Activated CD4-positive, alpha-beta T cell treated with anti-CD3 and anti-CD28 coated beads, Interleukin-2, amount 10 ng/mL, durations not matched to agents 24 days and 14 days (primary cell): ENCODE data around the gene CEACAM20. TPM values are rescaled to one million over a fixed set of nuclear protein-coding genes. Genes with fewer than 3 reads are reported as not detected.
"Not testable (repeated sequence)": the region's sequence is repeated elsewhere in the genome, so short reads cannot be mapped to it uniquely, and the experiment has no call there.

Source experiments
- DNase-seq: peaks from one replicate; pipeline ENCODE4 v3.0.0; 2022
- H3K27ac Mint-ChIP-seq: one replicate; pipeline ENCODE4 v1.8.0; 2022; ENCODE audit warnings: mild to moderate bottlenecking, mixed read lengths
- H3K27me3 Mint-ChIP-seq: one replicate; pipeline ENCODE4 v1.8.0; 2022; ENCODE audit warnings: mixed read lengths
- H3K36me3 Mint-ChIP-seq: one replicate; pipeline ENCODE4 v1.8.0; 2022; ENCODE audit warnings: low read depth, mild to moderate bottlenecking, mixed read lengths
- H3K4me1 Mint-ChIP-seq: one replicate; pipeline ENCODE4 v1.8.0; 2021; ENCODE audit warnings: mixed read lengths
- H3K4me3 Mint-ChIP-seq: one replicate; pipeline ENCODE4 v1.8.0; 2022; ENCODE audit warnings: mild to moderate bottlenecking, moderate library complexity, mixed read lengths
- H3K9me3 Mint-ChIP-seq: one replicate; pipeline ENCODE4 v1.8.0; 2021; ENCODE audit warnings: mixed read lengths
- intact Hi-C: fragments of 100-400 bp; cut with micrococcal nuclease; formaldehyde crosslinking; loops from one replicate; pipeline ENCODE4 v1.15.1; 2023
- total RNA-seq: library from RNA; stranded (reverse); gene quantifications from 2 replicates; pipeline ENCODE4 v1.2.3, GENCODE V29; 2022

The CEACAM20 gene
- total RNA-seq, 1 donor from 2014 or later = not detected

- no peak for DNase-seq
- Mint-ChIP-seq H3K27ac (no peak overlapping the region), H3K9me3 (peaks cover 46% of the 10 kb centered on the region), H3K27me3 (no peaks in the 10 kb centered on the region), H3K36me3 (peaks cover 64% of the 10 kb centered on the region), H3K4me3 (peak overlapping the region; percentile 94), H3K4me1 (peaks cover 31% of the 10 kb centered on the region)
- intact Hi-C loops = no loop called here
Measured at GRCh38 chr19:44498988-44499387, 30.5 kb downstream of the CEACAM20 start.

DNA sequence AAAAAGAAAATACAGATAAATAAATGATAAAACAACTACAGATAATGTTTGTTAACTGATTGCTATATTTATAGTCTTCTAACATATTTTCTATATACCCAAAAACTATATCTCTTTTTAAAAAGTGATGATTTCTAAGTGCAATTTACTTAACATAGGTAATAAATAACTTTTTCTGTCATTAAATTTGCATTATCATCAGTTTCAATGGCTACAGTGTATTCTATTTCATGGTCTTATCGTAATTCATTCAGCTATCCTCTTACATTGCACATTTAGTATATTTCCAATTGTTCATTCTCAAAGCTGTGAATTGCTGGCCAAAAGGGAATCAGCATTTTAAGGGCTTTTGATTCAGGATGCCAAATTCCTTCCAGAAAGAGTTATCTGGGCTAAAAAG is 32.8 kb downstream of the CEACAM20 start:
- Mint-ChIP-seq H3K27ac (no peak overlapping the region), H3K36me3 (peaks cover 87% of the 10 kb centered on the region), H3K4me1 (peaks cover 31% of the 10 kb centered on the region), H3K27me3 (no peaks in the 10 kb centered on the region), H3K9me3 (peaks cover 47% of the 10 kb centered on the region), H3K4me3 (no peak overlapping the region)
- no peak for DNase-seq
- intact Hi-C loops = no loop called here

DNA sequence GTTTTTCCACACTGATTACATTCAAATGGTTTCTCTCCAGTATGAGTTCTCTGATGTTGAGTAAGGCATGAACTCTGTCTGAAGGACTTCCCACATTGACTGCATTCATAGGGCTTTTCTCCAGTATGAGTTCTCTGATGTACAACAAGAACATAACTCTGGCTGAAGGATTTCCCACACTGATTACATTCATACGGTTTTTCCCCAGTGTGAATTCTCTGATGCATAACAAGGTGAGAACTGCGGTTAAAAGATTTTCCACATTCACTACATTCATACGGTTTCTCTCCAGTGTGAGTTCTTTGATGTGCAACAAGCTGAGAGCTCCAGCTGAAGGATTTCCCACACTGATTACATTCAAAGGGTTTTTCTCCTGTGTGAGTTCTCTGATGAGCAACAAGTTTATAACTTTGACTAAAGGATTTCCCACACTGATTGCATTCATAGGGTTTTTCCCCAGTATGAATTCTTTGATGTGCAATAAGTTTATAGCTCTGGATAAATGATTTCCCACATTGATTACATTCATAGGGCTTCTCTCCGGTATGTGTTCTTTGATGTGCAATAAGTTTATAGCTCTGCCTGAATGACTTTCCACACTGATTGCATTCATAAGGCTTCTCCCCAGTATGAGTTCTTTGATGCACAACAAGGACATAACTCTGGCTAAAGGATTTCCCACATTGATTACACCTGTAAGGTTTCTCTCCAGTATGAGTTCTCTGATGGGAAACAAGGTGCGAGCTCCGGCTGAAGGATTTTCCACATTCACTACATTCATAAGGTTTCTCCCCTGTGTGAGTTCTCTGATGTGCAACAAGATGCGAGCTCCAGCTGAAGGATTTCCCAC is 52.7 kb downstream of the CEACAM20 start:
- peaks cover 82% of the 10 kb centered on the region for H3K36me3 Mint-ChIP-seq
- H3K27me3 Mint-ChIP-seq = no peaks in the 10 kb centered on the region
- peak; percentile 57 for DNase-seq
- peaks cover 38% of the 10 kb centered on the region for H3K9me3 Mint-ChIP-seq
- H3K4me3 Mint-ChIP-seq = no peak overlapping the region
- H3K4me1 Mint-ChIP-seq = no peaks in the 10 kb centered on the region
- intact Hi-C loops = no loop called here
- H3K27ac Mint-ChIP-seq = peak overlapping the region; percentile 4

GRCh38 chr19:44468730-44469129 is 60.7 kb downstream of the CEACAM20 start:
- H3K4me3 Mint-ChIP-seq, DNase-seq: not testable (repeated sequence)
- H3K9me3 Mint-ChIP-seq = peaks cover 41% of the 10 kb centered on the region

GRCh38 chr19:44462600-44463286 is 66.7 kb downstream of the CEACAM20 start:
- H3K27me3 Mint-ChIP-seq, DNase-seq, intact Hi-C loops, H3K27ac Mint-ChIP-seq, H3K4me1 Mint-ChIP-seq, H3K36me3 Mint-ChIP-seq, H3K4me3 Mint-ChIP-seq: not testable (repeated sequence)
- peaks cover 34% of the 10 kb centered on the region for H3K9me3 Mint-ChIP-seq

More at GRCh38 chr19:44468730-44469129, 60.7 kb downstream of the CEACAM20 start:
- H3K27me3 Mint-ChIP-seq, intact Hi-C loops, H3K4me1 Mint-ChIP-seq, H3K27ac Mint-ChIP-seq: not testable (repeated sequence)
- H3K36me3 Mint-ChIP-seq = peaks cover 19% of the 10 kb centered on the region

Other genes with a start within 250 kb of the CEACAM20 start
- 2.8 and 3.1 TPM in 2 replicates for gene ZNF235, start 224.7 kb downstream of the CEACAM20 start, total RNA-seq
- gene ZNF112, start 173.0 kb downstream of the CEACAM20 start, total RNA-seq = not detected in 2 replicates
- not detected in 2 replicates for gene ZNF285, start 128.1 kb downstream of the CEACAM20 start, total RNA-seq
- 0.05 TPM in 1 of 2 replicates, not detected in the other for gene ZNF229, start 81.2 kb downstream of the CEACAM20 start, total RNA-seq
- gene ZNF180, start 29.2 kb downstream of the CEACAM20 start, total RNA-seq = 7.0 and 8.5 TPM in 2 replicates
- not detected in 2 replicates for gene IGSF23, start 83.9 kb upstream of the CEACAM20 start, total RNA-seq
- gene PVR, start 114.2 kb upstream of the CEACAM20 start, total RNA-seq = 18.5 and 19.1 TPM in 2 replicates
- gene CEACAM19, start 141.8 kb upstream of the CEACAM20 start, total RNA-seq = 0.86 and 1.2 TPM in 2 replicates
- gene CEACAM16, start 169.5 kb upstream of the CEACAM20 start, total RNA-seq = not detected in 2 replicates
- 66.3 and 73.1 TPM in 2 replicates for gene BCL3, start 219.0 kb upstream of the CEACAM20 start, total RNA-seq
- not detected in 2 replicates for gene CBLC, start 248.2 kb upstream of the CEACAM20 start, total RNA-seq